Measurements from ENCODE around the gene CNTN5.

CNTN5 gene

GRCh38 chr11:99418927-99419720 is 398.4 kb downstream of the CNTN5 start:
- FAIRE-seq = no peak

DNA sequence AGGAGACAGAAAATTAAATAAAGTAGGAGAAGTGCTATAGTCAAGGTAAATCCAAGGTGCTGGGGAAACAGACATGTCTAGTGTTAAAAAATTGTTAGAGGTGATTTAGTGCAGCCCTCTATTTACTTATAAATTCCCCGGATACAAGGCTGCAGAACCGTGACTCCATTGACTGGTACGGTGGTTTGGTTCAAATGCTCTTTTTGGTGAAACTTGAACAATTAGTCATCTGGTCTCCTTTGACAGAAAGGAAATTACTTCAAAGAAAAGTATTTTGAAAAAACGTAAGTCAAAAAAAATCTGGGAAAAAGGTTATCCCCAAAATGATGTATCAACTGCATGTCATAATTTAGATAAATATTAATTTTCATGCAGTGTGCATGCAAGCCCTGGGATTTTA is 399.2 kb downstream of the CNTN5 start:
- no peak for FAIRE-seq

GRCh38 chr11:99422581-99423427 is 402.1 kb downstream of the CNTN5 start:
- FAIRE-seq = no peak

- FAIRE-seq = no peak
Observed at GRCh38 chr11:99423428-99423983, 402.8 kb downstream of the CNTN5 start.

GRCh38 chr11:99424313-99425084 is 403.8 kb downstream of the CNTN5 start:
- FAIRE-seq = no peak

- FAIRE-seq = no peak
Observed at GRCh38 chr11:99425596-99425995, 404.8 kb downstream of the CNTN5 start.

DNA sequence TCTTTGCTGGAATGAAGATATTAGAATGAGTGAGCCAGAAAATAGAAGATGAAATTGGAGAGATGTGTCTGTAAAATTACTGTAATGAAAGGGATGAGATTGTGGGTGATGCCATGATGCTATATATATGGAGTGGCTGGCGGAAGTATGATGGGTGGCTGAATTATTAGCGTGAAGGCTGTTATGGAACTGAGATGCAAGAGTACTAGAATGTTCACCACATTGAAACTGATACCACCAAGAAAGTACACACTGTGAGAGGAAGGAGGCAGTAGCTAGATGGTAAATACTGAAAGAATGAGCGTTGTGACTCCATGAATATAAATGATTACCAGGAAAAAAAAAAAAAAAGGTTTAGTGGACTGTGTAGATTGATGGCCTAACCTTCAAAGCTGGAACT is 411.9 kb downstream of the CNTN5 start:
- FAIRE-seq = no peak

DNA sequence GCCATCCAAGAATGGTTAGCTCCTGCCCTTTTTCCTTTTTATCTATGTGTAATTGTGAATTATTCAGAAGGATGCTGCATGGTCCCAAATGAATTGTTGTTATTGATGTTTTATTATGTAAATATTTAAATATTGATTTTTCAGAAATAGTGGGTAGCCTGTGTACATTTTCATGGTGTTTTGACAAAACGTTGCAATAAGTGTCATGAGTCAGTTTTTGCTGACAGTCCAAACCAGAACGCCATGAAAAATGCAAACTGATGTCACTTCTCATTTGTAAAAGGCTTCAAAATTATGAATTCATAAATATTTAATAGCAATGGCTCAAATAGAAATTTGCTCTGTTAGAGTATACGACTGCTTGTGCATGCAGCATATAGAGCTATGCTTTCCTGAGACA is 422.5 kb downstream of the CNTN5 start:
- FAIRE-seq = no peak

DNA sequence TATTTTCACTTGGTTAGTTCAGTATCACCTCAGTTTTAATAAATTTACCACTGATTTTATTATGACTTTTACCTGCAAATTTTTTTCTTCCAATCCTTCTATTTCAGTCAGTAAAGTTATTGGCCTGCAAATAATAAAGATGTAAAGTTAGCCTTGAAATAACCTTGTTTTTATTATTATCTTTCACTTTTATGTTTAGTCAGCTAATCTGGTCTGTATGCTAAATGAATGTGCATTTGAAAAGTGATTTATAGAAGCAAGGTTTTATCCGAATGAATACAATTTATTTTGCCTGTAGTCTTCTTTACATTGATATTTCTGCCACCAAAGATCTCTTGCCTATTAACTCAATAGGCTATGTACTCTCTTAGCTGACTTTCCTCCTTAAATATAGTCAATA is 425.7 kb downstream of the CNTN5 start:
- no peak for FAIRE-seq

GRCh38 chr11:99449345-99449744 is 428.6 kb downstream of the CNTN5 start:
- no peak for FAIRE-seq

- no peak for FAIRE-seq
Observed at GRCh38 chr11:99452075-99452474, 431.3 kb downstream of the CNTN5 start.

DNA sequence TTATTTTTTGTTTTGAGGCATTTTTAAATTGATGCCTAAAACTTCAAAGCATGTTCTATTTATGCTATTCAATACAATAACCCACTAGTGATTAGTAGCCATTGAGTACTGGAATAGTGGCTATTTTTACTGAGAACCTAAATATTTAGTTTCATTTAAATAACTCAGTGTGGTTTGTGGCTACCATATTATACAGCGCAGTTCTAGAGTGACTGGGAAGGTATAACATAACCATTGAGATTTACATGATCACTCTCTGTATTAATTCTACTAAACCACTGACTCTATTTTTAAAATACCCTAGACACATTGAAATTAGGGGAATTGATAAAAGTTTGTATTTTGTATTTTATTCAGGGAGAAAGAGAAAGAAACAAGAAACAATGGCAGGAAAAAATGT is 441.2 kb downstream of the CNTN5 start:
- no peak for FAIRE-seq

- no peak for FAIRE-seq
Observed at GRCh38 chr11:99464985-99465384, 444.2 kb downstream of the CNTN5 start.

DNA sequence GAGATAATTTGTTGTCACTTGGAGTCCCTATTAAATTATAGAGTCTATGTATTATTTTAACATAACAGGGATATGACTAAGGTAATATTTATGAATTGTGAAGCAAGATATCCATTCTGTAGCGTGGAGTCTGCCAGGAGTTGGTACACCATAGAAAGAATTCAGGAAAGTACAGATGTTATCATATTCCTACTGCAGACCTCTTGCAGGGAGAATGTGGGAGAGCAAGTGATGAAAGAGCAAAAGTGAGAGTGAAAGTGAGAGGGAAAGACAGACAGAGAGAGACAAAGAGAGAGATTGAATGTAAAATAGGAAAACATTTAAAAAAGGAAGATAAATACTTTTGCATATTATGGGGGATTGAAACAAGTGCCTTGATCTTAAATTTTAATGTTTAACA is 468.8 kb downstream of the CNTN5 start:
- FAIRE-seq = no peak

GRCh38 chr11:99494065-99494464 is 473.3 kb downstream of the CNTN5 start:
- FAIRE-seq = no peak

- FAIRE-seq = no peak
Observed at GRCh38 chr11:99501655-99502054, 480.9 kb downstream of the CNTN5 start.

DNA sequence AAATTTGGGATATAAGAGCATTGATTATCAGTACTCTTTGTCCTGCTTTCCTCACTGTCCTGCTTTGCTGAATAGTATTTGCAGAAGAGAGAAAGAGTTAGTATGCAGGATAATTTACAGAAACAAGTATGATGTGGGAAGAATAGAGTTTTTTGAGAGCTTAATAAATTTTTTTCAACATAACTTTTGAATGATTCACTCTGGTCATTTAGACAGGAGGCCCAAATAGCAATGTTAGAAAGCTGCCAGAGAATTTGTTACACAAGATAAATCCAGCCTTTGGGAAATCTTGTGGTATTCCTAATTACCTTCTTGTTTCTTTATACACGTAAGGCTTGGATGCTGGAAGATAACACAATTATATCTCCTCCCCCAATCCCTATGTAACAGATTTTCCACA is 484.6 kb downstream of the CNTN5 start:
- FAIRE-seq = no peak

- no peak for FAIRE-seq
Observed at GRCh38 chr11:99505831-99506230, 485.1 kb downstream of the CNTN5 start.

- FAIRE-seq = no peak
Observed at GRCh38 chr11:99509863-99510262, 489.1 kb downstream of the CNTN5 start.

GRCh38 chr11:99513368-99513767 is 492.6 kb downstream of the CNTN5 start:
- no peak for FAIRE-seq

DNA sequence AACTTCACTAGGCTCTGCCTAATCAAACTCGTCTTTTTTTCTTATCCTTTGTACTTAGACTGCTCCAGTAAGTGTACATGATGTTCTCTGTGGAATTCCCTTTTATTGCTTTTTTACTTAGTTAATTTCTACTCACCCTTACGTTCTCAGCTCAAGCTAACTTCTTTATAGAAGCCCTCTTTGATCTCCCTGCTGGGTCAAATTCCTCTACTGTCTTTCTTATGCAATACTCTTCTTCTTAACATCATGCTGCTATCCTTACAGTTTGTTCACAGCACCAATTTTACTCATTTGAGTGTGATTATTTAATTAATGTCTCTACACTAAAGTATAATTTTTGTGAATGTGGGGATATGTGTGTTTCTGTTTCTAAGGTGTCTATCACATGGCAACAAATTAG is 498.3 kb downstream of the CNTN5 start:
- no peak for FAIRE-seq

DNA sequence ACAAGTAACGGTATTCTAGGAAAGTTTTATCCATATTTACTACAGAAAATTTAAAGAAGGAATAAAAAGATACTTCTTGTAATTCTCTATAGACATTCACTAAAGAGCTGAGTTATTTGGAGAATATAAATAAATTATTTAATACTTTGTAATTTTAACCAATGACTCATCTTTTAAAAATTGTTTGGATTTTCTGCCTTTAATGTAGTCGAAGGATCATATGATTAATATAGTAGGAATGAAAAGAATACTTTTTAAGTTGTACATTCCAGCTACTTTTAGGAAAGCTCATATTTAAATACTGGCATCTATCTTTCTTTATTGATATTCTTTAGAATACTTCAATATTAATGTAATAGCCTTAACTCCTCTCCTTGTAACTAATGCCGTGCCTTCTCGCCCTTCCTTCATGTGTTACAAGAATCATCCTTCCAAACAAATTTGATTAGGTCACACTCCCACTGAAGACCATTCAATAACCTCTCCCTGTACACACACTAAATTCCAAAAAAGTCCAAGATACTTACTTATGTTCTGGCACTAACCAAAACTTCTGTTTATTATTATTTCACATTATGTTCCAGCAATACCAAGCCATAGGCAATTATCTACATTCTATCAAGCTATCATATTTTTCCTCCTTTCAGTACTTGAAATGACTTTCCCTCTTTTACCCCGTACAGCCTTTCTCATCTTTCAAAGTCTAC is 501.9 kb downstream of the CNTN5 start:
- peak; percentile 3 for FAIRE-seq

All from TTC549 (cell line).